GM23338 (cell line): ENCODE results near the gene CAMTA1. TPM values are rescaled to one million over a fixed set of nuclear protein-coding genes. Genes with fewer than 3 reads are reported as not detected.

Experiments used
- ATAC-seq: fragments of 200-7000 bp; cut with Tn5 transposase; 3 replicates; pipeline ENCODE4 v1.9.1; 2020
- DNase-seq: peaks from one replicate; pipeline ENCODE4 v3.0.0-alpha.2; 2015; ENCODE audit warnings: low spot score
- H2AFZ ChIP-seq: fragments of 200-600 bp; sonication (generic); 2 replicates; pipeline ENCODE4 v1.8.0; 2016; ENCODE audit warnings: antibody characterized with exemption, mild to moderate bottlenecking, moderate library complexity
- H3F3A ChIP-seq: fragments of 200-600 bp; sonication (generic); replicated peaks from 2 replicates; pipeline ENCODE4 v1.8.0; 2017; ENCODE audit warnings: antibody characterized with exemption, mixed run types, low read depth
- H3K27ac ChIP-seq: fragments of 200-600 bp; sonication (generic); 2 replicates; pipeline ENCODE4 v1.6.1; 2016; ENCODE audit warnings: low read depth
- H3K27me3 ChIP-seq: fragments of 200-600 bp; sonication (generic); 2 replicates; pipeline ENCODE4 v1.8.0; 2016; ENCODE audit warnings: mild to moderate bottlenecking, mixed run types, moderate library complexity; ENCODE audit not compliant: insufficient read depth
- H3K36me3 ChIP-seq: fragments of 200-600 bp; sonication (generic); 2 replicates; pipeline ENCODE4 v1.8.0; 2016; ENCODE audit warnings: mild to moderate bottlenecking; ENCODE audit not compliant: insufficient read depth
- H3K4me1 ChIP-seq: fragments of 200-600 bp; sonication (generic); 2 replicates; pipeline ENCODE4 v1.8.0; 2016; ENCODE audit warnings: mild to moderate bottlenecking, moderate library complexity; ENCODE audit not compliant: insufficient read depth
- H3K4me2 ChIP-seq: fragments of 200-600 bp; sonication (generic); 2 replicates; pipeline ENCODE4 v1.7.1; 2017; ENCODE audit warnings: mixed run types
- H3K4me3 ChIP-seq: fragments of 200-600 bp; sonication (generic); 2 replicates; pipeline ENCODE4 v1.6.1; 2016; ENCODE audit warnings: mixed run types
- H3K79me2 ChIP-seq: fragments of 200-600 bp; sonication (generic); replicated peaks from 2 replicates; pipeline ENCODE4 v1.8.0; 2017; ENCODE audit warnings: mild to moderate bottlenecking; ENCODE audit not compliant: insufficient read depth
- H3K9me2 ChIP-seq: fragments of 200-600 bp; sonication (generic); 2 replicates; pipeline ENCODE4 v1.8.0; 2017; ENCODE audit not compliant: insufficient read depth
- H4K20me1 ChIP-seq: fragments of 200-600 bp; sonication (generic); replicated peaks from 2 replicates; pipeline ENCODE4 v1.8.0; 2017; ENCODE audit warnings: mild to moderate bottlenecking; ENCODE audit not compliant: insufficient read depth
- H3K27ac Mint-ChIP-seq: 2 replicates; pipeline ENCODE4 v1.8.0; 2020; ENCODE audit warnings: inconsistent platforms, mild to moderate bottlenecking, moderate library complexity, mixed read lengths
- H3K27me3 Mint-ChIP-seq: 3 replicates; pipeline ENCODE4 v1.8.0; 2022; ENCODE audit warnings: low read depth, mild to moderate bottlenecking, moderate library complexity, mixed read lengths, inconsistent platforms; ENCODE audit not compliant: insufficient read depth, poor library complexity
- H3K36me3 Mint-ChIP-seq: 3 replicates; pipeline ENCODE4 v1.8.0; 2021; ENCODE audit warnings: low read depth, mild to moderate bottlenecking, inconsistent platforms, moderate library complexity, mixed read lengths
- H3K4me1 Mint-ChIP-seq: 3 replicates; pipeline ENCODE4 v1.8.0; 2020; ENCODE audit warnings: mild to moderate bottlenecking, inconsistent platforms, mixed read lengths
- H3K4me3 Mint-ChIP-seq: 3 replicates; pipeline ENCODE4 v1.8.0; 2021; ENCODE audit warnings: moderate library complexity, mild to moderate bottlenecking, inconsistent platforms, mixed read lengths
- H3K9me3 Mint-ChIP-seq: 3 replicates; pipeline ENCODE4 v1.8.0; 2020; ENCODE audit warnings: moderate library complexity, mild to moderate bottlenecking, inconsistent platforms, mixed read lengths
- CREB1 ChIP-seq: fragments of 250-450 bp; sonication (Bioruptor Pico); IDR thresholded peaks from 2 replicates; pipeline ENCODE4 v1.5.0; 2020; ENCODE audit warnings: low read depth, mild to moderate bottlenecking, moderate library complexity
- EZH2 ChIP-seq: fragments of 200-600 bp; sonication (generic); IDR thresholded peaks from one replicate; pipeline ENCODE4 v1.8.0; 2017; ENCODE audit warnings: antibody characterized with exemption, mild to moderate bottlenecking, low read depth; ENCODE audit not compliant: unreplicated experiment
- EZH2phosphoT487 ChIP-seq: fragments of 200-600 bp; sonication (generic); IDR thresholded peaks from one replicate; pipeline ENCODE4 v1.8.1; 2018; ENCODE audit warnings: antibody characterized with exemption; ENCODE audit not compliant: unreplicated experiment
- JUNB ChIP-seq: IDR thresholded peaks from one replicate; pipeline ENCODE4 v1.6.1; 2016; ENCODE audit warnings: antibody characterized with exemption; ENCODE audit not compliant: unreplicated experiment
- NANOG ChIP-seq: IDR thresholded peaks from 2 replicates; pipeline ENCODE4 v1.6.1; 2016; ENCODE audit warnings: antibody characterized with exemption, borderline replicate concordance
- POLR2AphosphoS5 ChIP-seq: IDR thresholded peaks from 2 replicates; pipeline ENCODE4 v1.6.1; 2016; ENCODE audit warnings: antibody characterized with exemption, low read depth
- STAT1 ChIP-seq: IDR thresholded peaks from one replicate; pipeline ENCODE4 v1.6.1; 2016; ENCODE audit warnings: antibody characterized with exemption; ENCODE audit not compliant: unreplicated experiment
- ZNF114 ChIP-seq: fragments of 250-450 bp; sonication (Bioruptor Pico); IDR thresholded peaks from 2 replicates; pipeline ENCODE4 v1.5.0; 2020; ENCODE audit warnings: mild to moderate bottlenecking, moderate library complexity
- ZNF331 ChIP-seq: fragments of 250-450 bp; sonication (Bioruptor Pico); IDR thresholded peaks from 2 replicates; pipeline ENCODE4 v1.5.0; 2020; ENCODE audit warnings: low read depth, mild to moderate bottlenecking, moderate library complexity
- polyA plus RNA-seq: library from polyadenylated mRNA; unstranded; fragments of >200 nt; fragmentation: Nextera tagmentation; extraction: Ambion mirVana; gene quantifications from 2 replicates; pipeline ENCODE4 v1.2.1, GENCODE V29; 2016
- total RNA-seq: library from RNA; depleted of rRNA; stranded (reverse); fragments of >200 nt; shearing (Covaris generic); gene quantifications from 2 replicates; pipeline ENCODE4 v1.2.3, GENCODE V29; 2014
- TF ChIP-seq, protein P1 (sequence below), 2 experiments: fragments of 200-600 bp in 1 of 2; sonication (generic) in 1 of 2; conservative IDR thresholded peaks; 2 replicates each; pipeline versions ENCODE4 v1.5.1 to v1.6.1; 2016 to 2017; ENCODE audit warnings: antibody characterized with exemption in 2 of 2, low read depth in 2 of 2, mild to moderate bottlenecking in 2 of 2, moderate library complexity in 1 of 2
- TF ChIP-seq, protein P2 (sequence below): fragments of 250-450 bp; sonication (Bioruptor Pico); IDR thresholded peaks from 2 replicates; pipeline ENCODE4 v1.5.0; 2020; ENCODE audit warnings: mild to moderate bottlenecking, moderate library complexity
- TF ChIP-seq, protein P3 (sequence below): IDR thresholded peaks from one replicate; pipeline ENCODE4 v1.6.1; 2018; ENCODE audit warnings: antibody characterized with exemption; ENCODE audit not compliant: unreplicated experiment
- TF ChIP-seq, protein P4 (sequence below): IDR thresholded peaks from 2 replicates; pipeline ENCODE4 v1.6.1; 2016; ENCODE audit warnings: antibody characterized with exemption

The CAMTA1 gene
- total and polyA plus RNA-seq, 2 experiments from 2014 or later: 115 to 519 TPM

DNA sequence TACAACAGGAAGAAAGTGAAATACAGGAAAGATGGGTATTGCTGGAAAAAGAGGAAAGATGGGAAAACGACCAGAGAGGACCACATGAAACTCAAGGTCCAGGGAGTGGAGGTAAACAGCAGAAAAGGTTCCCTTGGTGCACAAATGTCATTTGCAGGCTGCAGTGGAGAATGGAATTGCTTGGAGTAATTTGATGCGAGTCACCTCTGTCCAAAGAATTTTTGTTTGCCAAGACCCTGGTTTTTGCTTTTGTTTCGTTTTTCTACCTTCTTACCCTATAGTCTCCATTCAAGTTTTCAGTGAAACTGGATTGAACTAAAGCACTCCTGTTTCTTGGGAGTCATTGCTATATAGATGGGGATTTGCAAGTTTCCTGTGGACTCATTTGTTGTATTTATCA lies 464.3 kb downstream of the CAMTA1 start:
- no peaks in the 10 kb centered on the region for H3K9me3 Mint-ChIP-seq
- Histone ChIP-seq H3K4me1 (no peaks in the 10 kb centered on the region; the same call in 1 of the 2 replicates), H3K27me3 (no peaks in the 10 kb centered on the region), H3K79me2 (no peaks in the 10 kb centered on the region), H3K4me2 (no peak overlapping the region), H3K27ac (no peak overlapping the region), H3F3A (no peaks in the 10 kb centered on the region), H2AFZ (no peak overlapping the region), H4K20me1 (no peaks in the 10 kb centered on the region), H3K36me3 (no peaks in the 10 kb centered on the region), H3K4me3 (no peak overlapping the region), H3K9me2 (no peaks in the 10 kb centered on the region)
- peaks cover 3% of the 10 kb centered on the region; the same call in 2 of the 3 replicates for H3K4me1 Mint-ChIP-seq
- no peak overlapping the region for H3K4me3 Mint-ChIP-seq
- ATAC-seq (no peak), DNase-seq (no peak)
- no peaks in the 10 kb centered on the region for H3K27me3 Mint-ChIP-seq
- TF ChIP-seq, protein P1, sequence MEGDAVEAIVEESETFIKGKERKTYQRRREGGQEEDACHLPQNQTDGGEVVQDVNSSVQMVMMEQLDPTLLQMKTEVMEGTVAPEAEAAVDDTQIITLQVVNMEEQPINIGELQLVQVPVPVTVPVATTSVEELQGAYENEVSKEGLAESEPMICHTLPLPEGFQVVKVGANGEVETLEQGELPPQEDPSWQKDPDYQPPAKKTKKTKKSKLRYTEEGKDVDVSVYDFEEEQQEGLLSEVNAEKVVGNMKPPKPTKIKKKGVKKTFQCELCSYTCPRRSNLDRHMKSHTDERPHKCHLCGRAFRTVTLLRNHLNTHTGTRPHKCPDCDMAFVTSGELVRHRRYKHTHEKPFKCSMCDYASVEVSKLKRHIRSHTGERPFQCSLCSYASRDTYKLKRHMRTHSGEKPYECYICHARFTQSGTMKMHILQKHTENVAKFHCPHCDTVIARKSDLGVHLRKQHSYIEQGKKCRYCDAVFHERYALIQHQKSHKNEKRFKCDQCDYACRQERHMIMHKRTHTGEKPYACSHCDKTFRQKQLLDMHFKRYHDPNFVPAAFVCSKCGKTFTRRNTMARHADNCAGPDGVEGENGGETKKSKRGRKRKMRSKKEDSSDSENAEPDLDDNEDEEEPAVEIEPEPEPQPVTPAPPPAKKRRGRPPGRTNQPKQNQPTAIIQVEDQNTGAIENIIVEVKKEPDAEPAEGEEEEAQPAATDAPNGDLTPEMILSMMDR (conservative IDR thresholded peaks at IDR 0.05; ENCODE audit: low read depth in 2 of 2): no peak
- TF ChIP-seq, protein P2, sequence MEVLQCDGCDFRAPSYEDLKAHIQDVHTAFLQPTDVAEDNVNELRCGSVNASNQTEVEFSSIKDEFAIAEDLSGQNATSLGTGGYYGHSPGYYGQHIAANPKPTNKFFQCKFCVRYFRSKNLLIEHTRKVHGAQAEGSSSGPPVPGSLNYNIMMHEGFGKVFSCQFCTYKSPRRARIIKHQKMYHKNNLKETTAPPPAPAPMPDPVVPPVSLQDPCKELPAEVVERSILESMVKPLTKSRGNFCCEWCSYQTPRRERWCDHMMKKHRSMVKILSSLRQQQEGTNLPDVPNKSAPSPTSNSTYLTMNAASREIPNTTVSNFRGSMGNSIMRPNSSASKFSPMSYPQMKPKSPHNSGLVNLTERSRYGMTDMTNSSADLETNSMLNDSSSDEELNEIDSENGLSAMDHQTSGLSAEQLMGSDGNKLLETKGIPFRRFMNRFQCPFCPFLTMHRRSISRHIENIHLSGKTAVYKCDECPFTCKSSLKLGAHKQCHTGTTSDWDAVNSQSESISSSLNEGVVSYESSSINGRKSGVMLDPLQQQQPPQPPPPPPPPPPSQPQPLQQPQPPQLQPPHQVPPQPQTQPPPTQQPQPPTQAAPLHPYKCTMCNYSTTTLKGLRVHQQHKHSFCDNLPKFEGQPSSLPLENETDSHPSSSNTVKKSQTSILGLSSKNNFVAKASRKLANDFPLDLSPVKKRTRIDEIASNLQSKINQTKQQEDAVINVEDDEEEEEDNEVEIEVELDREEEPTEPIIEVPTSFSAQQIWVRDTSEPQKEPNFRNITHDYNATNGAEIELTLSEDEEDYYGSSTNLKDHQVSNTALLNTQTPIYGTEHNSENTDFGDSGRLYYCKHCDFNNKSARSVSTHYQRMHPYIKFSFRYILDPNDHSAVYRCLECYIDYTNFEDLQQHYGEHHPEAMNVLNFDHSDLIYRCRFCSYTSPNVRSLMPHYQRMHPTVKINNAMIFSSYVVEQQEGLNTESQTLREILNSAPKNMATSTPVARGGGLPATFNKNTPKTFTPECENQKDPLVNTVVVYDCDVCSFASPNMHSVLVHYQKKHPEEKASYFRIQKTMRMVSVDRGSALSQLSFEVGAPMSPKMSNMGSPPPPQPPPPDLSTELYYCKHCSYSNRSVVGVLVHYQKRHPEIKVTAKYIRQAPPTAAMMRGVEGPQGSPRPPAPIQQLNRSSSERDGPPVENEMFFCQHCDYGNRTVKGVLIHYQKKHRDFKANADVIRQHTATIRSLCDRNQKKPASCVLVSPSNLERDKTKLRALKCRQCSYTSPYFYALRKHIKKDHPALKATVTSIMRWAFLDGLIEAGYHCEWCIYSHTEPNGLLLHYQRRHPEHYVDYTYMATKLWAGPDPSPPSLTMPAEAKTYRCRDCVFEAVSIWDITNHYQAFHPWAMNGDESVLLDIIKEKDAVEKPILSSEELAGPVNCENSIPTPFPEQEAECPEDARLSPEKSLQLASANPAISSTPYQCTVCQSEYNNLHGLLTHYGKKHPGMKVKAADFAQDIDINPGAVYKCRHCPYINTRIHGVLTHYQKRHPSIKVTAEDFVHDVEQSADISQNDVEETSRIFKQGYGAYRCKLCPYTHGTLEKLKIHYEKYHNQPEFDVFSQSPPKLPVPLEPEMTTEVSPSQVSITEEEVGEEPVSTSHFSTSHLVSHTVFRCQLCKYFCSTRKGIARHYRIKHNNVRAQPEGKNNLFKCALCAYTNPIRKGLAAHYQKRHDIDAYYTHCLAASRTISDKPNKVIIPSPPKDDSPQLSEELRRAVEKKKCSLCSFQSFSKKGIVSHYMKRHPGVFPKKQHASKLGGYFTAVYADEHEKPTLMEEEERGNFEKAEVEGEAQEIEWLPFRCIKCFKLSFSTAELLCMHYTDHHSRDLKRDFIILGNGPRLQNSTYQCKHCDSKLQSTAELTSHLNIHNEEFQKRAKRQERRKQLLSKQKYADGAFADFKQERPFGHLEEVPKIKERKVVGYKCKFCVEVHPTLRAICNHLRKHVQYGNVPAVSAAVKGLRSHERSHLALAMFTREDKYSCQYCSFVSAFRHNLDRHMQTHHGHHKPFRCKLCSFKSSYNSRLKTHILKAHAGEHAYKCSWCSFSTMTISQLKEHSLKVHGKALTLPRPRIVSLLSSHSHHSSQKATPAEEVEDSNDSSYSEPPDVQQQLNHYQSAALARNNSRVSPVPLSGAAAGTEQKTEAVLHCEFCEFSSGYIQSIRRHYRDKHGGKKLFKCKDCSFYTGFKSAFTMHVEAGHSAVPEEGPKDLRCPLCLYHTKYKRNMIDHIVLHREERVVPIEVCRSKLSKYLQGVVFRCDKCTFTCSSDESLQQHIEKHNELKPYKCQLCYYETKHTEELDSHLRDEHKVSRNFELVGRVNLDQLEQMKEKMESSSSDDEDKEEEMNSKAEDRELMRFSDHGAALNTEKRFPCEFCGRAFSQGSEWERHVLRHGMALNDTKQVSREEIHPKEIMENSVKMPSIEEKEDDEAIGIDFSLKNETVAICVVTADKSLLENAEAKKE (CRISPR knock-in tag): no peak
- TF ChIP-seq EZH2: no peak
- TF ChIP-seq POLR2AphosphoS5: no peak
- TF ChIP-seq ZNF114 (CRISPR knock-in tag): no peak
- TF ChIP-seq, protein P3, sequence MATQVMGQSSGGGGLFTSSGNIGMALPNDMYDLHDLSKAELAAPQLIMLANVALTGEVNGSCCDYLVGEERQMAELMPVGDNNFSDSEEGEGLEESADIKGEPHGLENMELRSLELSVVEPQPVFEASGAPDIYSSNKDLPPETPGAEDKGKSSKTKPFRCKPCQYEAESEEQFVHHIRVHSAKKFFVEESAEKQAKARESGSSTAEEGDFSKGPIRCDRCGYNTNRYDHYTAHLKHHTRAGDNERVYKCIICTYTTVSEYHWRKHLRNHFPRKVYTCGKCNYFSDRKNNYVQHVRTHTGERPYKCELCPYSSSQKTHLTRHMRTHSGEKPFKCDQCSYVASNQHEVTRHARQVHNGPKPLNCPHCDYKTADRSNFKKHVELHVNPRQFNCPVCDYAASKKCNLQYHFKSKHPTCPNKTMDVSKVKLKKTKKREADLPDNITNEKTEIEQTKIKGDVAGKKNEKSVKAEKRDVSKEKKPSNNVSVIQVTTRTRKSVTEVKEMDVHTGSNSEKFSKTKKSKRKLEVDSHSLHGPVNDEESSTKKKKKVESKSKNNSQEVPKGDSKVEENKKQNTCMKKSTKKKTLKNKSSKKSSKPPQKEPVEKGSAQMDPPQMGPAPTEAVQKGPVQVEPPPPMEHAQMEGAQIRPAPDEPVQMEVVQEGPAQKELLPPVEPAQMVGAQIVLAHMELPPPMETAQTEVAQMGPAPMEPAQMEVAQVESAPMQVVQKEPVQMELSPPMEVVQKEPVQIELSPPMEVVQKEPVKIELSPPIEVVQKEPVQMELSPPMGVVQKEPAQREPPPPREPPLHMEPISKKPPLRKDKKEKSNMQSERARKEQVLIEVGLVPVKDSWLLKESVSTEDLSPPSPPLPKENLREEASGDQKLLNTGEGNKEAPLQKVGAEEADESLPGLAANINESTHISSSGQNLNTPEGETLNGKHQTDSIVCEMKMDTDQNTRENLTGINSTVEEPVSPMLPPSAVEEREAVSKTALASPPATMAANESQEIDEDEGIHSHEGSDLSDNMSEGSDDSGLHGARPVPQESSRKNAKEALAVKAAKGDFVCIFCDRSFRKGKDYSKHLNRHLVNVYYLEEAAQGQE: no peak
- TF ChIP-seq EZH2phosphoT487: no peak
- no peak for TF ChIP-seq STAT1
- no peak for TF ChIP-seq ZNF331 (CRISPR knock-in tag)
- no peak for TF ChIP-seq NANOG
- TF ChIP-seq, protein P4, sequence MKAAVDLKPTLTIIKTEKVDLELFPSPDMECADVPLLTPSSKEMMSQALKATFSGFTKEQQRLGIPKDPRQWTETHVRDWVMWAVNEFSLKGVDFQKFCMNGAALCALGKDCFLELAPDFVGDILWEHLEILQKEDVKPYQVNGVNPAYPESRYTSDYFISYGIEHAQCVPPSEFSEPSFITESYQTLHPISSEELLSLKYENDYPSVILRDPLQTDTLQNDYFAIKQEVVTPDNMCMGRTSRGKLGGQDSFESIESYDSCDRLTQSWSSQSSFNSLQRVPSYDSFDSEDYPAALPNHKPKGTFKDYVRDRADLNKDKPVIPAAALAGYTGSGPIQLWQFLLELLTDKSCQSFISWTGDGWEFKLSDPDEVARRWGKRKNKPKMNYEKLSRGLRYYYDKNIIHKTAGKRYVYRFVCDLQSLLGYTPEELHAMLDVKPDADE: no peak
- no peak for TF ChIP-seq CREB1
- no peak for TF ChIP-seq JUNB
- no peaks in the 10 kb centered on the region for H3K36me3 Mint-ChIP-seq
- no peak overlapping the region for H3K27ac Mint-ChIP-seq
